Measurements from ENCODE around the gene STAC. TPM values are rescaled to one million over a fixed set of nuclear protein-coding genes. Genes with fewer than 3 reads are reported as not detected.

The STAC gene
- total RNA-seq, 3 donors from 2014 or later: 1.4 to 6.1 (median 5.6) TPM

GRCh38 chr3:36397841-36398240, 17.5 kb downstream of the STAC start:
- no peak for DNase-seq (ENCODE audit: low spot score in 2 of 2)
- intact Hi-C loops (cut with DNase I; ENCODE audit: low total_unique reads): no loop called here
- Histone ChIP-seq H3K27ac (no peak overlapping the region), H3K4me1 (no peaks in the 10 kb centered on the region), H3K27me3 (no peaks in the 10 kb centered on the region), H3K9me3 (no peaks in the 10 kb centered on the region), H3K4me3 (no peak overlapping the region), H3K36me3 (no peaks in the 10 kb centered on the region)
- TF ChIP-seq POLR2A (IDR thresholded peaks at IDR 0.05) (no peak), CTCF (IDR thresholded peaks at IDR 0.05) (no peak)

DNA sequence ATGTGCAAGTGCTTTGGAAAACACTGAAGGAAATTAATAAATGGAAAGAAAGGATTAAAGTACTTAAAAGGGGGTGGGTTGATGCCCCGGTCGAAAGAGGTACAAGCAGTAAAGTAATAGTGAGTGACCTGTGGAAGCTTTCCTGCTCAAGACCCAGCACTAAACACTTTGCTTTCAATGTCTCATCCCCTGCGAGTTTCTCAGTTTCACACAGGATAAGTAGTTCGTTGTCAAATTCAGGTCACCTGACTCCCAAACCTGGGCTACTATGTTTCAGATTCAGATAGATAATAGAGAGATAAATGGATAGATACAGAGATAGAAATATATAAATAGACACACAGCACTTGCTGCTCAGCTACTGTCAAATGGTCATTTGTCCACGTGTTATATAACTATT, 19.6 kb downstream of the STAC start:
- DNase-seq (ENCODE audit: low spot score in 2 of 2): no peak

GRCh38 chr3:36401056-36401455, 20.8 kb downstream of the STAC start:
- no peaks in the 10 kb centered on the region for H3K27me3 ChIP-seq
- no peaks in the 10 kb centered on the region for H3K4me1 ChIP-seq
- no peak overlapping the region for H3K4me3 ChIP-seq
- intact Hi-C loops (cut with DNase I; ENCODE audit: low total_unique reads): no loop called here
- H3K27ac ChIP-seq: no peak overlapping the region
- no peaks in the 10 kb centered on the region for H3K36me3 ChIP-seq
- DNase-seq (ENCODE audit: low spot score in 2 of 2): no peak
- no peak for TF ChIP-seq POLR2A (IDR thresholded peaks at IDR 0.05)
- TF ChIP-seq CTCF (IDR thresholded peaks at IDR 0.05): no peak
- no peak for TF ChIP-seq POLR2AphosphoS5 (IDR thresholded peaks at IDR 0.05)
- H3K9me3 ChIP-seq: no peaks in the 10 kb centered on the region

More for the DNA sequence above, 19.6 kb downstream of the STAC start:
- Histone ChIP-seq H3K4me3 (no peak overlapping the region), H3K4me1 (no peaks in the 10 kb centered on the region), H3K27ac (no peak overlapping the region), H3K9me3 (no peaks in the 10 kb centered on the region), H3K27me3 (no peaks in the 10 kb centered on the region), H3K36me3 (no peaks in the 10 kb centered on the region)
- TF ChIP-seq CTCF (IDR thresholded peaks at IDR 0.05): no peak
- TF ChIP-seq POLR2A (IDR thresholded peaks at IDR 0.05): no peak
- TF ChIP-seq POLR2AphosphoS5 (IDR thresholded peaks at IDR 0.05): no peak
- intact Hi-C loops (cut with DNase I; ENCODE audit: low total_unique reads): no loop called here

GRCh38 chr3:36403661-36404060, 23.4 kb downstream of the STAC start:
- DNase-seq (ENCODE audit: low spot score in 2 of 2): no peak
- TF ChIP-seq POLR2AphosphoS5 (IDR thresholded peaks at IDR 0.05) (no peak), CTCF (IDR thresholded peaks at IDR 0.05) (no peak), POLR2A (IDR thresholded peaks at IDR 0.05) (no peak)
- Histone ChIP-seq H3K4me3 (no peak overlapping the region), H3K4me1 (no peaks in the 10 kb centered on the region), H3K27me3 (no peaks in the 10 kb centered on the region), H3K36me3 (no peaks in the 10 kb centered on the region), H3K9me3 (no peaks in the 10 kb centered on the region), H3K27ac (no peak overlapping the region)
- intact Hi-C loops (cut with DNase I; ENCODE audit: low total_unique reads): no loop called here

- no peaks in the 10 kb centered on the region for H3K4me1 ChIP-seq
- no peak overlapping the region for H3K27ac ChIP-seq
- H3K36me3 ChIP-seq: no peaks in the 10 kb centered on the region
- H3K27me3 ChIP-seq: no peaks in the 10 kb centered on the region
- no peak for DNase-seq (ENCODE audit: low spot score in 2 of 2)
- intact Hi-C loops (cut with DNase I; ENCODE audit: low total_unique reads): no loop called here
- no peak overlapping the region for H3K4me3 ChIP-seq
- no peaks in the 10 kb centered on the region for H3K9me3 ChIP-seq
- TF ChIP-seq POLR2AphosphoS5 (IDR thresholded peaks at IDR 0.05) (no peak), POLR2A (IDR thresholded peaks at IDR 0.05) (no peak), CTCF (IDR thresholded peaks at IDR 0.05) (no peak)
These were observed 24.9 kb downstream of the STAC start for GRCh38 chr3:36405190-36405589.

Data from breast epithelium (tissue), 4 donors.